Measurements from ENCODE around the gene ZNF428.
"Not testable (repeated sequence)": the region's sequence is repeated elsewhere in the genome, so short reads cannot be mapped to it uniquely, and the experiment has no call there.

Gene ZNF428

GRCh38 chr19:43591904-43592772, 27.3 kb downstream of the ZNF428 start:
- DNase-seq = no peak

- DNase-seq = no peak
These were observed 29.8 kb downstream of the ZNF428 start for GRCh38 chr19:43589678-43590077.

- no peak for DNase-seq
These were observed 30.2 kb downstream of the ZNF428 start for GRCh38 chr19:43589277-43589676.

GRCh38 chr19:43587029-43587428, 32.4 kb downstream of the ZNF428 start:
- DNase-seq = not testable (repeated sequence)

- DNase-seq = no peak
These were observed 33.1 kb downstream of the ZNF428 start for GRCh38 chr19:43586346-43586745.

- no peak for DNase-seq
These were observed 34.9 kb downstream of the ZNF428 start for GRCh38 chr19:43584484-43584883.

- no peak for DNase-seq
These were observed 36.9 kb downstream of the ZNF428 start for GRCh38 chr19:43582495-43582894.

GRCh38 chr19:43581467-43581866, 38.0 kb downstream of the ZNF428 start:
- DNase-seq = no peak

GRCh38 chr19:43578787-43579186, 40.6 kb downstream of the ZNF428 start:
- no peak for DNase-seq

GRCh38 chr19:43575955-43576878, 43.2 kb downstream of the ZNF428 start:
- no peak for DNase-seq

GRCh38 chr19:43575156-43575950, 44.1 kb downstream of the ZNF428 start, which contains the start of the genes PINLYP and XRCC1:
Gene PINLYP, plus strand, starts transcription at chr19:43575801. Its CDS starts 1,391 bp downstream, at chr19:43577192.
Gene XRCC1, minus strand, starts transcription at chr19:43575527. Its CDS starts 69 bp downstream, at chr19:43575458.
- DNase-seq = peak; percentile 98

GRCh38 chr19:43574424-43575155, 44.8 kb downstream of the ZNF428 start:
- no peak for DNase-seq

GRCh38 chr19:43572171-43572588, 47.2 kb downstream of the ZNF428 start:
- no peak for DNase-seq

- no peak for DNase-seq
These were observed 49.1 kb downstream of the ZNF428 start for GRCh38 chr19:43570174-43570791.

- no peak for DNase-seq
These were observed 49.8 kb downstream of the ZNF428 start for GRCh38 chr19:43569657-43570056.

GRCh38 chr19:43564800-43565199, 54.6 kb downstream of the ZNF428 start:
- no peak for DNase-seq

- no peak for DNase-seq
These were observed 55.5 kb downstream of the ZNF428 start for GRCh38 chr19:43563816-43564457.

GRCh38 chr19:43562698-43563241, 56.7 kb downstream of the ZNF428 start:
- DNase-seq = peak; percentile 89

GRCh38 chr19:43562226-43562697, 57.2 kb downstream of the ZNF428 start:
- no peak for DNase-seq

All from activated CD4-positive, alpha-beta T cell treated with anti-CD3 and anti-CD28 coated beads, Interleukin-2, Interleukin-6, amounts not matched to agents 100 ng/mL and 50 ng/mL, durations not matched to agents 16 hours and 8 hours (primary cell).